Measurements from ENCODE around the gene BCOR.

Gene BCOR

GRCh38 chrX:40030205-40030604 is 67.6 kb downstream of the BCOR start:
- H3K4me2 ChIP-seq (ENCODE audit: insufficient read depth, low read length): no peak overlapping the region
- TF ChIP-seq, protein P1, sequence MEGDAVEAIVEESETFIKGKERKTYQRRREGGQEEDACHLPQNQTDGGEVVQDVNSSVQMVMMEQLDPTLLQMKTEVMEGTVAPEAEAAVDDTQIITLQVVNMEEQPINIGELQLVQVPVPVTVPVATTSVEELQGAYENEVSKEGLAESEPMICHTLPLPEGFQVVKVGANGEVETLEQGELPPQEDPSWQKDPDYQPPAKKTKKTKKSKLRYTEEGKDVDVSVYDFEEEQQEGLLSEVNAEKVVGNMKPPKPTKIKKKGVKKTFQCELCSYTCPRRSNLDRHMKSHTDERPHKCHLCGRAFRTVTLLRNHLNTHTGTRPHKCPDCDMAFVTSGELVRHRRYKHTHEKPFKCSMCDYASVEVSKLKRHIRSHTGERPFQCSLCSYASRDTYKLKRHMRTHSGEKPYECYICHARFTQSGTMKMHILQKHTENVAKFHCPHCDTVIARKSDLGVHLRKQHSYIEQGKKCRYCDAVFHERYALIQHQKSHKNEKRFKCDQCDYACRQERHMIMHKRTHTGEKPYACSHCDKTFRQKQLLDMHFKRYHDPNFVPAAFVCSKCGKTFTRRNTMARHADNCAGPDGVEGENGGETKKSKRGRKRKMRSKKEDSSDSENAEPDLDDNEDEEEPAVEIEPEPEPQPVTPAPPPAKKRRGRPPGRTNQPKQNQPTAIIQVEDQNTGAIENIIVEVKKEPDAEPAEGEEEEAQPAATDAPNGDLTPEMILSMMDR (IDR thresholded peaks at IDR 0.05; ENCODE audit: borderline replicate concordance, extremely low read depth, low read length, poor library complexity, severe bottlenecking): no peak
- no peak for TF ChIP-seq EZH2 (IDR thresholded peaks at IDR 0.05; ENCODE audit: borderline replicate concordance, low read depth, low read length, severe bottlenecking)
- no peaks in the 10 kb centered on the region for H3K36me3 ChIP-seq (ENCODE audit: insufficient read depth, low read length)
- no peaks in the 10 kb centered on the region for H4K20me1 ChIP-seq (ENCODE audit: insufficient read depth, low read length)
- H3K9ac ChIP-seq (ENCODE audit: low read depth, low read length): no peak overlapping the region
- DNase-seq (no peak), ATAC-seq (ENCODE audit: insufficient read depth, low read depth) (no peak)
- H3K27me3 ChIP-seq (ENCODE audit: insufficient read depth, low read length, poor library complexity): no peaks in the 10 kb centered on the region
- no peak overlapping the region for H3K27ac ChIP-seq (ENCODE audit: low read length)
- no peaks in the 10 kb centered on the region for H3K79me2 ChIP-seq (ENCODE audit: insufficient read depth, low read length)
- H3K4me3 ChIP-seq (ENCODE audit: low read depth in 1 of 2, low read length in 2 of 2): no peak overlapping the region
- no peaks in the 10 kb centered on the region for H3K9me3 ChIP-seq (ENCODE audit: insufficient read depth, low read length, severe bottlenecking)
- H3K4me1 ChIP-seq (ENCODE audit: insufficient read depth, low read length): no peaks in the 10 kb centered on the region
- H2AFZ ChIP-seq (ENCODE audit: low read depth, low read length): no peak overlapping the region

DNA sequence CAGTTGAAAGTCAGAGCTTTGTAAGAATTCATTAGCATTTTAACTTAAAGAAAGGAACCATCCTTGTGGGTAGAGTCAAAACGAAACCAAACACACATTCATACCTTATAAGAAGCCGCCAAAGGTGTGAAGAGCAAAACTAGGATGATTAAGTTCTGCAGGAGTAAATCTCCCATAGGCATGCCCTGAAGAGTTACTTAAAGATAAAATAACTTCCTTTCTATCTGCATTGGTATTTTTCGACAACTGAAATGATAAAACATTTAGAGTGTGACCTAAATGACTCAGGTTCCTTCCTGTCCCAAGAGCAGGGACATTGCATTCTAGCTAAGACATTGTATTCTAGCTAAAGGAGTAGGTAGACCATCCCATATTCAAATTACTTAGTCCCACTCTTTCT is 75.3 kb downstream of the BCOR start:
- H3K4me3 ChIP-seq (ENCODE audit: low read depth in 1 of 2, low read length in 2 of 2): no peak overlapping the region
- DNase-seq (no peak), ATAC-seq (ENCODE audit: insufficient read depth, low read depth) (no peak)
- no peaks in the 10 kb centered on the region for H3K27me3 ChIP-seq (ENCODE audit: insufficient read depth, low read length, poor library complexity)
- H2AFZ ChIP-seq (ENCODE audit: low read depth, low read length): no peak overlapping the region
- H4K20me1 ChIP-seq (ENCODE audit: insufficient read depth, low read length): no peaks in the 10 kb centered on the region
- no peaks in the 10 kb centered on the region for H3K4me1 ChIP-seq (ENCODE audit: insufficient read depth, low read length)
- H3K9ac ChIP-seq (ENCODE audit: low read depth, low read length): no peak overlapping the region
- no peak overlapping the region for H3K4me2 ChIP-seq (ENCODE audit: insufficient read depth, low read length)
- TF ChIP-seq, protein P1 (IDR thresholded peaks at IDR 0.05; ENCODE audit: borderline replicate concordance, extremely low read depth, low read length, poor library complexity, severe bottlenecking): no peak
- TF ChIP-seq EZH2 (IDR thresholded peaks at IDR 0.05; ENCODE audit: borderline replicate concordance, low read depth, low read length, severe bottlenecking): no peak
- no peaks in the 10 kb centered on the region for H3K9me3 ChIP-seq (ENCODE audit: insufficient read depth, low read length, severe bottlenecking)
- H3K79me2 ChIP-seq (ENCODE audit: insufficient read depth, low read length): no peaks in the 10 kb centered on the region
- H3K27ac ChIP-seq (ENCODE audit: low read length): no peak overlapping the region
- H3K36me3 ChIP-seq (ENCODE audit: insufficient read depth, low read length): no peaks in the 10 kb centered on the region

DNA sequence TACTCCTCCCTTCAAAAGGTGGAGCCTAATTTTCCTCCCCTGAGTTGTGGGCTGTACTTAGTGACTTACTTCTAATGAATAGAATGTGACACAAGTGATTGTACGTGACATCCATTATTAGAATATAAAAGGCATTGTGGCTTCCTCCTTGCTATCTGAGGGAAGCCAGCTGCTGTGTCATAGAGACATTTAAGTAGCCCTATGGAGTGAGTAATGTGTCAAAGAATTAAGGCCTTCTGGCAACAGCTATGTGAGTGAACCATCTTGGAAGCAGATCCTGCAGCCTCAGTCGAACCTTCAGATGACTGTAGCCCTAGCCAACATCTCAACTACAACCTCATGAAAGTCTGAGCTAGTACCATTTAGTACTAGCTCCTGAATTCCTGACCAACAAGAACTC is 76.1 kb downstream of the BCOR start:
- Histone ChIP-seq H3K4me2 (ENCODE audit: insufficient read depth, low read length) (no peak overlapping the region), H3K27me3 (ENCODE audit: insufficient read depth, low read length, poor library complexity) (no peaks in the 10 kb centered on the region)

More for the DNA sequence above, 76.1 kb downstream of the BCOR start:
- ATAC-seq (ENCODE audit: insufficient read depth, low read depth) (no peak), DNase-seq (no peak)
- Histone ChIP-seq H3K4me1 (ENCODE audit: insufficient read depth, low read length) (no peaks in the 10 kb centered on the region), H3K27ac (ENCODE audit: low read length) (no peak overlapping the region), H4K20me1 (ENCODE audit: insufficient read depth, low read length) (no peaks in the 10 kb centered on the region), H3K36me3 (ENCODE audit: insufficient read depth, low read length) (no peaks in the 10 kb centered on the region), H3K9ac (ENCODE audit: low read depth, low read length) (no peak overlapping the region), H3K4me3 (ENCODE audit: low read depth in 1 of 2, low read length in 2 of 2) (no peak overlapping the region), H3K9me3 (ENCODE audit: insufficient read depth, low read length, severe bottlenecking) (no peaks in the 10 kb centered on the region), H3K79me2 (ENCODE audit: insufficient read depth, low read length) (no peaks in the 10 kb centered on the region), H2AFZ (ENCODE audit: low read depth, low read length) (no peak overlapping the region)
- TF ChIP-seq, protein P1 (IDR thresholded peaks at IDR 0.05; ENCODE audit: borderline replicate concordance, extremely low read depth, low read length, poor library complexity, severe bottlenecking): no peak
- no peak for TF ChIP-seq EZH2 (IDR thresholded peaks at IDR 0.05; ENCODE audit: borderline replicate concordance, low read depth, low read length, severe bottlenecking)

Data from DND-41 (cell line).